SK-N-DZ (cell line): ENCODE results near the gene CNTN4.

Experiments
- DNase-seq: peaks from one replicate; pipeline ENCODE4 v3.0.0-alpha.2; 2015; ENCODE audit warnings: low spot score

CNTN4 gene

GRCh38 chr3:2851835-2852234, 753.2 kb downstream of the CNTN4 start:
- DNase-seq, result no peak

DNA sequence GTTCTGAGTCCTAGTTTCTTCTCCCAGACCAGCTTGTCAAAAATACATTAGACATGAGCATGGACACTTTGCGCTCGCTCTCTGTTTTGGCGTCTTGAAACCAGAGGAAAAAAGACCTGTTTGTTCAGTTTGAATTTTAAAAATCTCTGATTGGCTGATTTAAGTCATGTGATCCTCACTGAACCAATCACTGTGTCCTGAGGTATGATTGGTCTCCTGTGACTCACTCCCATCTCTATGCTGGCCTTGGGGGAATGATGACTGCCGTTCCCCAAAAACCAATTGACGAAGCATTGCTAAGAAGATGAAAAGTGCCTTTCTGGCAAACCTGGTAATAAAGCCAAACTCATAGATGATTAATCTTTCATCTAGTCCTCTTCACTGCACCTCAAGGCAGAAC, 755.0 kb downstream of the CNTN4 start:
- DNase-seq, result no peak

DNA sequence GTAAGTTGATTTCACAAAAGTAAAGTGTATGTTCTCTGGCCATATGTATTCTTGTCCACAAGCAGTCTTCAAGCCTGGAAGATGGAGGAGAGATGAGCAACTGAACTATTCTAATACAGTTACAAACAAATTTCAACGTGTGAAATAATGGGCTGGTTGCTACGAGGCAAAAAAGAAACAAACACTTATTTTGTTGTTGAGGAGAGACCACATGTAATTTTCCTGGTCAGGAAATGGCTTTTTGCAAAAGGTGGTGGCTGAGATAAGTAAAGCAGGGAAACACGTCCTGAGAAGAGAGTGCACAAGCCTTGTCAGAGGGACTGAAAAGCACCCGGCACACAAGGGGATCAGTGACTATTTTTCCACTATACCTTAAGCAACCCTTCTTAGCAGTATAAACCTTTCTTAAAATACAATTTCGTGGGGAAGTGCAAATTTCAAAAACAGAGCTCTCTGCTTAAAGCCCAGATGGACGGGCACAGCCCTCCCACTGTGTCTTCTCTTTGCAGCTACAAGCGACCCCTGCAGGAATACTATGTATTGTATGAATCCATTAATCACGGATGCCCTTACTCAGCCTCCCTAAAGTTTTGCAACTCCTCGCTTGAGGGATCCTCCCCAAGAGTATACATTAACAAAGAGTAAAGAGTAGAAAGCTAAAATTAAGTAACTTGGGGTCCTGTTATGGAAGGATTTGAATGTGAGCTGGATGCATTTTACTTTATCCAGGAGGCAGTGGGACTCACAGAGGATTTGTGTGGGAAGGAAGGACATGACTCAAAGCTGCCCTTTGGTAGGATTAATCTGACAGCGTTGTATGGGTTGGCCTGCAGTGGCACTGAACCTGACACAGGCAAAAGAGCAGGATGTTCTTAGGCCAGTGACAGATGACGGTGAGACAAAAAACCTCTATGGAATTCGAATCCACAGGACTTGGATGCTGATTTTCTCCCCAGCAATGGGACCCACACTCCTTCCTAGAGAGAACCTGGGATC, 757.8 kb downstream of the CNTN4 start:
- DNase-seq, result no peak

DNA sequence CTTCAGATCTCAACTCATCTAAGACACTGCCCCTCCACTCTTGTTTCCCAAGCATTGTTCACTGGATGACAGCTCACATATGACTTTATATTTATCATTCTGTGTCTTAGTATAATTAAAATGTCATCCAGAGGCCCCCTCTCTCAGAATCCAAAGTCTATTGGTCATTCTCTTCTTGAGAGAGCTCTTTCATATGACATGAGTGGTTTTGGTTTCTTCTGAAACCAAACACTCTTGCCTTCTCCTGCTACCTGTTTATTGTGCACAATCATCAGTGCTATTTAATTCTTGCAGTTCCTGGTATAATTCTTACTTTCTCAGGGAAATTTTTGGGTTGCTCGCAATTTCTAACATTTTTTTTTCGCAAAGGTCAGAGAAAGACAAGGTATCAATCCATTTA, 762.0 kb downstream of the CNTN4 start:
- DNase-seq, result no peak

DNA sequence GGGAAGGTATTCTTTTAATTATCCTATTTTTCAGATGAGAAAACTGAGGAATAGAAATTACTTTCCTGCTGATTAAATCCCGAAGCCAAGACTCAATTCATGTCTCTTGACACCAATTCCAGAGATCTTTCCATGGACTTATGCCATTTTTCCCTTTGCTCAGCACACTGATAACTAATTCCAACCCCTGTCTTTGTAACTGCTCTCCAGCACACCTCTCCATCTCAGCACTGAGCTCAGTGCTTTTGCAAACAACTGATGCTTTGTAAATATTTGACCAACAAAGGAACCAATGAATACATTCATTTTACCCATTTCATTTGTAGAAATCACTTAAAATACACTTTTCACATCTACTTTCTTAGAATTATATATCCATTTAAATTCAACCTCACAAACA, 762.5 kb downstream of the CNTN4 start:
- DNase-seq, result no peak

- no peak for DNase-seq
Observed at GRCh38 chr3:2861920-2862319, 763.3 kb downstream of the CNTN4 start.

DNA sequence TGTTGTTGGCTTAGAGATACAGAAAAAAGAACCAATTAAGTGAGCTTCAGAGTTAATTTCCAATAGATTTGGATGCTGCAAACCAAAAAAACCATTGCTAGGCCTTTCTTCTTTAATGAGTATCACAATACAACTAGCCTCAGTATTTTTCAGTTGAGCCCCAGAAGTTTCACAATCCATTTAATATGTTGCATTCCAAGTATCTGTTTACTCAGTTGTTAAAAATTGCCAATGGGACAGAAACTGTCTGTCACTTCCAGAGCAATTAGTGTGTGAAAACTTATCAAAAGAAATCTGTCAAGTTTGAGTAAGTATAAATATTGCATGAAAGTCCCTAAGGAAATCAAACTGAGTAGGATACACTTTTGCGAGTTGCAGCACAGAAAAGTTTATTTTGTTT, 763.7 kb downstream of the CNTN4 start:
- DNase-seq, result no peak

DNA sequence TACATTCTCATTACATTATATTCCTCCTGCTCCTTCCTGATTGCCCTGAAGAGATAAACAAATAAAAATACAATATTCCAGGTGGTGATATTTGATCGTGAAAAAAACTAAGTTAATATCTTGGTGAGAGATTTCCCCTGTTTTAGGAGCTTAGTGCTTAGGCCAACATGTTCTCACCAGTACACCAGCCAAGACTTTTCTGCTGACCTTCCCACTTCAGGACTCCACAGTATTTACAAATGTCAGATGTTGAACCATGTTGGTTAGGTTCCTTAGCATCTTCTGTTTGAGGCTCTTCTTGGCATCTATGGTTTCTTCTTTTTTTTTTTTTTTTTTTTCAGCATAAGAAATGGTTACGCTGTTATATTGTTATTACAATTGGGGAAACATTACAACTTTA, 764.5 kb downstream of the CNTN4 start:
- DNase-seq, result no peak

- no peak for DNase-seq
Observed at GRCh38 chr3:2869905-2870304, 771.2 kb downstream of the CNTN4 start.

- DNase-seq, result no peak
Observed at GRCh38 chr3:2870724-2871333, 772.2 kb downstream of the CNTN4 start.

DNA sequence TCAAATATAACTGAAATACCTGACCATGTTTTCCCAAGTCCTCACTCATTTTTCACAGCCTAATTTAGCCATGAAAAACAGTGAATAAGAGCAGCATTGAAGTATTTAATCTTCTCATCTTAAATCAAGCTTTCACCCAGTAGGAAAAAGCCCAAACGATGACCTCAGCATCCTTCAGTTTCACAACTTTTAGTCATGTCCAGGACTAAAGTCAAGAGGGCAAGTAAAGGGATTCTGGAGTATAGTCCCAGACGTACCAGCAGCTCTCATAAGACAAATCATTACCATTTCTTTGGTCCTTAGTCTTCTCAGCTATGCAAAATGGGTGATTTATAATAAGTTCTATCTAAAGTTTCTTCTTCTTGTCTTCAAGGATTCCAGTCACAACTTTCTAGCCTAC, 774.2 kb downstream of the CNTN4 start:
- no peak for DNase-seq

DNA sequence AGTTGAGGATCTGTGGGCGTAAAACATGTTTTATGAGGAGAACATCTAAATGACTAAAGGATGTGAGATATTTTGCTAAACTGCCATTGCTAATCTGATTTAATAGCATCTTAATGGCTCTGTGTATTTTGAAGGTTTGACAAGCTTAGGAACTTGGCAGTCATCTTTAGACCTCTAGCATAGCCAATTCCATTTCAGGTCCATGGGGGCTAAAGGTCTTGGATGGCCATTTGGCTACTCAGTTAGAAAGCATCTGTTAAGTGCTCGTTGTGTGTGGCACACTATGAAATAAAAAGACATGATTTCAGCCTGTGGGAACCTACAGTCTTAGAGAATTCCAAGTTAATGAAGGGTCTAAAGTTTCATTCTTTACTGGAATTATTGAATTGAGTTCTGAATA, 775.3 kb downstream of the CNTN4 start:
- DNase-seq, result no peak

- no peak for DNase-seq
Observed at GRCh38 chr3:2875699-2876098, 777.0 kb downstream of the CNTN4 start.

DNA sequence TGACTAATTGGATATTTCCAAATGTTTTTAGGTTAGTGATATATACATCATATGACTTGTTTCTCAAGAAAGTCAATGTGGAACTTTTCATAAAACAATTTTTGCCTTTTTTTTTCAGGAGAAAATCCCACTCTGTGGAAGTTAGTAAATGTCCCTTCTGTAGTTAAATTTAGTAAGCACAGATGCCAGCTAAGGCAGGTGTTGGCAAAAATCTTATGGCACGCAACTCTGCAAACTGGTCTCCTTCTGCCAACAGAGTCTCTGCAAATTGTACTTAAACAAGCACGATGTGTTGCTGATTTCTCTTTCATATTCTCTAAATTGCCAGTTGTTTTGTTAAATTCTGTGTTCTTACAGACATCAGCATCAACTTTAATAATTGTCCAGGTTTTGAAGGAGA, 777.7 kb downstream of the CNTN4 start:
- DNase-seq, result no peak

DNA sequence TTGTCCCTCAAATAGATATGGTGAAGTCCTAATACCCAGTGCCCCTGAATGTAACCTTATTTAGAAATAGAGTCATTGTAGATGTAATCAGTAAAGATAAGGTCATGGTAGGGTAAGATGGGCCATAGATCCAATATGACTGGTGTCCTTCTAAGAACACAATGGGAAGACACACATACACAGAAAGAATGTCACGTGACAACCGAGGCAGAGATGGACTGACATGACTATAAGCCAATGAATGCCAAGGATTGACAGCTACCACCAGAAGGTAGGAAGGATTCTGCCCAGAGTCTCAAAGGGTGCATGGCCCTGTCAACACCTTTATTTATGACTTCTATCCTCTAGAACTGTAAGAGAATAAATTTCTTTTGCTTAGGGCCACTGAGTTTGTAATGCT, 780.4 kb downstream of the CNTN4 start:
- DNase-seq, result no peak

DNA sequence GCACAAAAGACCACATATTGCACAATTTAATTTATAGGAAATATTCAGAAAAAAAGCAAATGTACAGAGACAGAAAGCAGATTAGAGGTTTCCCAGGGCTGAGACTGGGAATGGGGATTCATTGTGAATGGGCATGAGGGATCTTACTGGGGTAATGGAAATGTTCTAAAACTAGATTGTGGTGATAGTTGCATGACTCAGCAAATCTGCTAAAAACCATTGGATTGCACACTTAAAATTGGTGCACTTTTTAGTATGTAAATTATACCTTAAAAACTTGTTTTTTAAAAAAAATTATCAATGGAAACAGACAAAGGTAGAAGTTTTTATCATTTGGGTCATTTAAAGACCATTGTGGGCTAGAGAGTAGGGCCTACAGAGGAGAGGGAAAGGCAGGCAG, 780.9 kb downstream of the CNTN4 start:
- no peak for DNase-seq

- no peak for DNase-seq
Observed at GRCh38 chr3:2880218-2880756, 781.6 kb downstream of the CNTN4 start.

DNA sequence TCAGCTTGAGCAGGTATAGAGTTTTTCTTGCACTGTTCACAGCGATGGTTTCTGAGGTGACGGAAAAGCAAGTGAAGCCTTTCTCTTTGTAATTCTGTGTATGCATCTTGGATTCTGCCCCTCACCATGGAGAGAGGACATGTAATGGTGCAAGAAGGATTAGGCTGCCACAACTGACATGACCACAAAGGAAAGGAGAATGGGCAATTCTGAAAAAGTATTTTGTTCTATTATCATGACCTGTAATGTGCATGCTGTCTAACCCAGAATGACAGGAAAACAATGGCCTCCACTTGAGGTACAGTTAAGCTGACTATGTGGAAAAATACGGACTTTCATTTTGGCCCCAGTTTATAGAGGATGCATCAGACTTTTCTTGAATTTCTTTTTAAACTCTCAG, 784.6 kb downstream of the CNTN4 start:
- no peak for DNase-seq

DNA sequence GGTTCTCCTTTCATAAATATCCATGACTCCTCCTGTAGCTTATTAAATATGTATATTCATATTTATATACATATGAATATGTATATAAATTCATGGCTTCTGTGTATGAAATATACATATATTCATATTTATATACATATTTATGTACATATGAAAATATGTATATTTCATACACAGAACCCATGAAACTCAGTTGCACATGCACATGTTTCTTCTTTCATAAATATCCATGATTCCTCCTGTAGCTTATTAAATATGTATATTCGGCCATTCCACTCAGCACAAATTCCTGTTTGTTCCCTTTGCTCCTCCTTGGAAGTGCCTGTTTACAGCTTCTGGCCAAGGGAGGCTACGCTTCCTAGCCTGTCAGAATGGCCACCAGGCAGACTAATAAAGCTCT, 789.9 kb downstream of the CNTN4 start:
- no peak for DNase-seq

- peak; percentile 44 for DNase-seq
Observed at GRCh38 chr3:2889736-2890135, 791.1 kb downstream of the CNTN4 start.

DNA sequence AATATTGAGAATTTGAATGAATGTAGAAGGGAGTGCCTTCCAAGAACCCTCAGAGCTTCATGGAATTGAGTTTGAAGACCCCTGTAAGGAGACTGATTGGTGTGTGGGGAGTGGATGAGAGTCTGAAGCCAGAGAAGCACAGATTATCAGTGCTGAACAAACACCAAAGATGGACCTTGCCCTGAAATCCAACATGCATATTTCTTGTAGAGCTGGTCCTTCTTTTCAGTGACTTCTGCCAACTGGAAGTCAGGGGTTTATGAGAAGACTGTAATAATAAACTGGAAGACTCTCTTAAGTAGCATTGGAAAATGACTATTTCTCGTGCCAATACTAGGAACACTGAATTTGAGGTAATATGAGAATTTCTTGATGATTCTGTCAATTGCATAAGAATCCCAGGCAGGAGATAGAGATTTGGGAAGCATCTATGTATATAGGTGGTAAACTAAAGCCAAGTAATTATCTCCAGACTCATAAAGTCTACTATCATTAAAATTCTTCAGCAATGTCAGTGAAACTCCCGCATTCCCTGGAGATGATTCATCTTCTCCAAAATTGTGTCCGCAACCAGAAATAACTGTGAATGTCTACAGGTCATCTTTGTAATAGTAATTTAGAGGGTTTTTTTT, 797.8 kb downstream of the CNTN4 start:
- DNase-seq, result no peak

DNA sequence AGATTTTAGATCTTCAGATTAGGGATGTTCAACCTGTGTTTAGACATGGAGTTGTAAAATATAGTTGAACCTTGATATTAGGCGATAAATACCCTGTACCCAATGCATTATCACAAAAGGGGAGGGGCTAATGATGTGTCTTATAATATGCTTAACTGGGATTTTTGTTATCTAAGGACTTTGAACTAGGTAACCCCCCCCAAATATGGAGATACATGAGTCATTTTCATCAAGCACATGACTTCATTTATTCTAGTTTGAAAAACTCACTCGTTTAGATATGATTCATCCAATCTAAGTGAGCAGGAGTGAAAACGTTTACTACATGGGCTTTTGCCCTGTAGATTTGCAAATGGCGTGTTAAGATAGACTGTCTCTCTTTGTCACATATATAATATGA, 799.2 kb downstream of the CNTN4 start:
- DNase-seq, result no peak
